HG02642 (cell line): ENCODE measurements around the gene PTPRD.

Experiments used
- ATAC-seq: cut with Tn5 transposase; IDR thresholded peaks from one replicate; pipeline ENCODE4 v1.9.1; 2021; ENCODE audit warnings: mild to moderate bottlenecking; ENCODE audit not compliant: unreplicated experiment, poor library complexity

Gene PTPRD

DNA sequence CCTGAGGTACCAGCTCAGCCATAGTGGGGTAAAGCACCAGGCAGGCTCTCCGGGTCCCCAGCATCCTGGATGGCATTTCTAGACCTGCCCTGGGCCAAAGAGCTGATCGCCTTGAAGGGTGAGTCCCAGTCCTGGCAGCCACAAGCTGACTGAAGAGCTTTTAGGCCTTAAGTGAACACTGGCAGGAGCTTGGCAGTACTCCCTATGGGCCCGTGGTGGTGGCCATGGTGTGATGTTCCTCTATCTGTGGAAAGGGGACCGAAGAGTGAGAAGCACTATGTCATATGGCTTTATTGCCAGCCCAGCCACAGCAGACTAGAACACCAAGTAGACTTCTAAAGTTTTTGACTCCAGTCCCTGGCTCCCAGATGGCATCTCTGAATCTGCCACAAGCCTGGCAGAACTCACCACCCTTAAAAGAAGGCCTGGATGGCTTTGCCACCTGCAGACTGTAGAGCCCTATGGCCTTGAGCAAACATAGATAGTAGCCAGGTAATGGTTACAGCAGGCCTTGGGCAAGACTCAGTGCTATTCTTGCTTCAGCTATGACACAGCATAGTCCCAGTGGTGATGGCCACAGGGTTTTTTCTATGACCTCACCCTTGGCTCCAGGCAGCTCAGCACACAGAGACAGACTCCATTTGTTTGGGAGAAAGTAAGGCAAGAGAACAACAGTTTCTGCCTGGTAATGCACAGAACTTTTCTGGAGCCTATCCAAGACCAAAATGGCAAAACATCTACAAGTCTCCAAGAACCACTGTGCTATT lies 2011.7 kb downstream of the PTPRD start:
- ATAC-seq = no peak

DNA sequence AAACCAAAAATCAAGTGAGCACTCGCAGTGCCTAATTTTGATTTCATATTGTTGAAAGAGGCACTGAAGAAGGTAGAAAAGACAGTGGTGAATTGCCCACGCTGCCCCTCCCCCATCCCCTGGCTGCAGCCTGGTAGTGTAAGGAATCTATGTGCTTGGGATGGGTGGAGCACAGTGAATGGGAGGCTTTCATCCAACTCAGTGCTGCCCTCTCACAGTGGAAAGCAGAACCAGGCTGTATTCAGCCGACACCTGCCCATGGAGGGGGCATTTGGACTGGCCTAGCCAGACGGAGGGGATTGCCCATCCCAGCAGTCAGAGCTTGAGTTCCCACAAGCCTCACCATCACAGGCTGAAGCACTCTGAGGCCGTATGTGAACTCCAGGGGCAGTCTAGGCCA lies 2012.9 kb downstream of the PTPRD start:
- no peak for ATAC-seq

DNA sequence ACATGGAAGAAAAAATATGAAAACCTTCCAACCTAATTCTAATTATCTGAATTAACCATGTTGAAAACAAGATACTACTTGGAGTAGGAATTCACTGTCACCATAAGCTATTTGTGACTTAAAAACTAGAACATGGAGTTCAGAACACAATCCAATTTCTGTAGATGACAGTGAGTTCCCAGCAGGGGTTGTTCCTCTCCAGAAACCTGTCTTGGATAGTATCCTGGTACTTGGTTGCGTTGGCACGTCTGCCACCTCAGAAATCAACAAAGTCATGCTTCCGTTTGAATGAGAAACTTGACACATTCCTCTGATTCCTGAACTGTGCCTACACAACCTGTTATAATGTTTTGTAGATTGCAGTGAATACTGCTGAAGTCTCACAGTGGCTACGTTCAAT lies 2023.3 kb downstream of the PTPRD start:
- ATAC-seq = no peak

DNA sequence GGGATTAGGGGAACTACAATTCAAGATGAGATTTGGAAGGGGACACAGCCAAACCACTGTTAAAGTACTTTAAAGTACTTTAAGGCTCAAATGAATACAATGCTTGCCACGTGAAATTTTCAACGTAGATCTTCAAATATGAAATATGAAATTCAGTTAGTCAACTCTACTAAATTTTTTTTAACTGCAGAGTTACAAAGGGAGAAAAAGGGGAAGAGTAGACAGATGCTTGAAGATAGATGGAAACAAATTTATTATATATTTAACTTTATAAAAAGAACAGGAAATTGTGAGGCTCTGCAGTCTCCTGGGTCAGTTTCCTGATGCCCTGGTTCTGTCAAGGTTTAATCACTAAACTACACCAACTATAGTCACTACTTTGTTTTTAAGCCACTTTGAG lies 2027.8 kb downstream of the PTPRD start:
- no peak for ATAC-seq

DNA sequence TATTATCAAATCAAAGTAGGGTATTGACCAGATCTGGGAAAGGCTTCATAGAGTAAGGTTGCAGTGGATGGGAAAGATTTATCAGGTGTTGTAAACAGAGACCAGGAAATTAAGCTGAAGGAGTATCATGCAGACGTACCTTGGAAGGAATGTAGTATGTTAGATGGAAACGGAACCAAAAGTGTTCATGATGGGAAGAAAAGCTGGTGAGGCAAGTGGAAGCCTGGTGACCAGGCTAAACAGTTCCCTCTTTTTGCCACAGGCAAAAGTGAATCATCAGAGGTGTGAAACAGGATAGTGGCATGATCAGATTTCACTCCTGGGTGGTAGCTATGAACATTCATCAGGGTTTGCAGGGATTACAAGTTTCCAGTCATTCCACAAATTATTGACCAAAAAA lies 2033.1 kb downstream of the PTPRD start:
- no peak for ATAC-seq

DNA sequence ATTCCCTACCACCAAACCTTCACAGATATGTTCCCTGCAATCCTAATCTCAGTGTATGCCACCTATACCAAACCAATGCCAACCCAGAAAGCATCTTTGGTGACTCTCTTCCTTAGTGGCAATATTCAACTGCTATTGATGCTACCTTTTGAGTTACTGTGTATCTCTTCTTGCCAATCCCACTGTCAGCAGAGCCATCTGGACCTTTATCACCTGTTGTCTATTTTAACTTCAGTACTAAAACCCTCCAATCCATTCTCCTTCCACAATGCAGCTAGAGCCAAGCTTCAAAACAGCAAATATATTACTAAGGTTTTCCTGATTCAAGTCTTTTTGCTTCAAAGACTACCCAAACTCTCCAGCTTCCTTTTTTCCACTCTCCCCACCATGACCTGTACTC lies 2036.1 kb downstream of the PTPRD start:
- ATAC-seq = no peak

DNA sequence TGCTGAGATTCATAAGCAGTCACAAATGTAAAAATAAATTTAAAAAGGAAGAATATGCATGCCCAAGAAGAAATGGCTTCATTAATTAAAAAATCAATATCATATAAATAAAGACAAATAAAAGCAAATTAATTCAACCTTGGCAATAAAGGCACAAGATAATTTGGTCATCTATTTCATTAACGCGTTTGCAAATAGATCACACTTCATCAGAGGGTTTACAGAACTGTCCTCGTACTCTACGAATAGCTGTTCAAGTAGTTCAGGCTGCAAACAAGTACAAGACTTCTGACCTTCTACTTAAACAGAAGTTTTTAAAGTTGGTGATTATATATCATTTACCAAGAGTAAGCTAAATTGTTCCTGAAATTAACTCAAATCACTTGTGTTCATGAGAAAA lies 2038.0 kb downstream of the PTPRD start:
- no peak for ATAC-seq

DNA sequence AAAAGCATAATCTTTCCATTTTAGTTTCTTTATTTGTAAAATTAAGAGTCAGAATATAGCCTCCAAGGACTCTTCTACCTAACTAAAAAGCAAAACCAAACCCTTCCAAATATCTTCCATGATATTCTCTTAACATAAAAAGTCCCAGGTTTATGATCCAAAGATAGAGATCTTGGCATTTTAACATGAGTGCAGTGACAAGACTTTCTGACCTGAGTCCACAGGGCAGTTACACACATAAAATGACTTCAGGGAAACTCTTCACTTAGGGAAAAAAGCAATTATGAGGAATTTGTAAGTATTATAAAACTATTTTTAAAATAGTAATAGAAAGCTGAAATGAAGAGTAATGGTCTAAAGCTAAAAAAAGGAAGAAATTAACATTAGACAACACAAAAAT lies 2040.6 kb downstream of the PTPRD start:
- ATAC-seq = no peak

DNA sequence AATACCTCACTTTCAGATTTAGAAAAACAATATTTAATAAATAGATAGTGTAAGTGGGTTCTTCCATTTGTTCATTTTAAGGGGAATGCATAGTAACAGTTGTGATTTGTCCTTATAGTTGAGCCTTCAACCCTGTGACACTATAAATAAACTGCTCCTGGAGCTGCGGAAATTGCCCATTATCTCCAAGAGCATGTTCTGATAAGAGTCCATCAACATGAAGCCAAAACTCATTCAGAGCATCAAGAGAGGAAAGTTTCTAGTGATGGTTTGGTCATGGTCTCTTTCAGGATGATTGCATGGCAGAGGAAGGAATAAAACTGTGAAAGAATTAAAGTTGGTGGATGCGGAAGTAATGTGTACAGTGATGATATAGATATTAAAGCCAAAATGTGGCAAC lies 2041.2 kb downstream of the PTPRD start:
- ATAC-seq = no peak

DNA sequence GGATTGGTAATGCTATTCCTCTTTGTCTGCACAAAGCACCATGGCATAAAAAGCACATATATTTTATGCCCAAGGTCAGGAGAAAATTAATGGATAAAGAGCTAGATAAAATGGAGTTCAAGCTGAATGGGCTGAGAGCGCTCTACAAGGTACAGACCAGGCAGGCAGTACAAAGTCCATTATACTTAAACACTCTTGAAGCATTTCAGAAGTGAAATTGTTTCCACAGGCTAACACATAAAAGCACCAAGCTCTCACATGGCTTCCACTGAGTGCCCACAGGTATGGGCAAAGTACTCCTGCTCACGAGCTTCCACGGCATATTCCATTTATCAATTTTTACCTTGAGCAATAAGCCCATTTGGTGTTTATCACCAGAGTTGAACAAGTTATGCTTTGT lies 2042.0 kb downstream of the PTPRD start:
- no peak for ATAC-seq

DNA sequence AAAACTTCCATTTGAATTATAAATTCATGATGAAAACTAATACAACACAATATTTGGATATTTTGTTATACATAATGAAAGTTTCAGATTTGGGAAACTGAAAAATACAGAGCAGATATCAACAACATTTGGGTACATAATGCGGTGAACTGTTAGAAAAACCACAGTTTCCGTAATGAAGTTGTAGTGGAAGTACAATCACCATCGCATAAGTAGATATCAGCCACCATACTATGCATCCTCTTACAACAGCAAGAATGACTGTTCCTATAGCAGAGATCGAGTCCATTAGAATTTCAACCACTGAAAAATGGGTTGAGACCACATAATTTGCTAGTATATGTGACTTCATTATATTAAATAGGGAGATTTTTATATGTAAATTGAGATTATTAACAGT lies 2043.0 kb downstream of the PTPRD start:
- ATAC-seq = no peak

DNA sequence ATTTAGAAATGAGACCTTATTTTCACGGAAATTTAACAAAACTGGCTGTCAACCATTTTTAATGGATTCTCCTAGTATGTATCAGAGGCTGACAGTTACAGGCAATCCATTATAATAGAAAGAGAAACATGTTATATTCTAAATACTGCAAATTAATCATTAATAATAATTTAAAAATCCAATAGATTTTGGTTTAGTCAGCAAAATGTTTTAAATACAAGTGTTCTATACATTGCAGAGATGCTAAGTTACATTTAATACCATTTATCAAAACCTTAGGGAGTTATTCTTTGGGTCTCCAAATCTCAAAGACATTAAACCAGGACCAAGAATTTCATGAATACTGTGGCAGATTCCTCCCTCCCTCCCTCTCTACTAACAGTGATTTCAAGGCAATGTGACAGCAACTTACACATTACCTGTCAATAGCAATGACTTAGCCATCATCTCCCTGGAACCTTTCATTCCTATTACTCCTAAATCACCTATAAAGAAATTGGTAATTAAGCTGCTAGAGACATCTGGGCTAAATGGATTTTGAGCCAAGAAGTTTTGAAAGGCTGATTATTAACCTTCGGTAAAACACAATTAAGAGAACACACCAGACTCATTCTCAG lies 2044.7 kb downstream of the PTPRD start:
- no peak for ATAC-seq

DNA sequence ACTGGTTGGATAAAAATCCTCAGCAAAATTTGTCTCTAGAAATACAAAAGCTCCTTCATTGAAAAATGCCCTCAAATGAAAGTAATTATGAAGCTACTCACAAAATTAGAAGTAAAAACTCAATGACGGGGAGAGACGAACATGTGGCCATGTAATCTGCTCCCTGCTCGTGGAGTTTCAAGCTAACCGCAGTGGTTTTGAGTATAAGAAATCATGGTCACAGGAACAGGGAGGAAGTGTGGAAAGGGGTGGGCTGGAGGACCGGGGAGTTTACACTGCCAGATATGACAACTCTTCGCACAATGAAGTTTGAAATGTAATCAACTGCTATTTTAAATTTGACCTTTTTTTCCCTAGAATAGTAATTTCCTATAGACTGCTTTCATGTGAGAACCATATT lies 2047.8 kb downstream of the PTPRD start:
- ATAC-seq = no peak

DNA sequence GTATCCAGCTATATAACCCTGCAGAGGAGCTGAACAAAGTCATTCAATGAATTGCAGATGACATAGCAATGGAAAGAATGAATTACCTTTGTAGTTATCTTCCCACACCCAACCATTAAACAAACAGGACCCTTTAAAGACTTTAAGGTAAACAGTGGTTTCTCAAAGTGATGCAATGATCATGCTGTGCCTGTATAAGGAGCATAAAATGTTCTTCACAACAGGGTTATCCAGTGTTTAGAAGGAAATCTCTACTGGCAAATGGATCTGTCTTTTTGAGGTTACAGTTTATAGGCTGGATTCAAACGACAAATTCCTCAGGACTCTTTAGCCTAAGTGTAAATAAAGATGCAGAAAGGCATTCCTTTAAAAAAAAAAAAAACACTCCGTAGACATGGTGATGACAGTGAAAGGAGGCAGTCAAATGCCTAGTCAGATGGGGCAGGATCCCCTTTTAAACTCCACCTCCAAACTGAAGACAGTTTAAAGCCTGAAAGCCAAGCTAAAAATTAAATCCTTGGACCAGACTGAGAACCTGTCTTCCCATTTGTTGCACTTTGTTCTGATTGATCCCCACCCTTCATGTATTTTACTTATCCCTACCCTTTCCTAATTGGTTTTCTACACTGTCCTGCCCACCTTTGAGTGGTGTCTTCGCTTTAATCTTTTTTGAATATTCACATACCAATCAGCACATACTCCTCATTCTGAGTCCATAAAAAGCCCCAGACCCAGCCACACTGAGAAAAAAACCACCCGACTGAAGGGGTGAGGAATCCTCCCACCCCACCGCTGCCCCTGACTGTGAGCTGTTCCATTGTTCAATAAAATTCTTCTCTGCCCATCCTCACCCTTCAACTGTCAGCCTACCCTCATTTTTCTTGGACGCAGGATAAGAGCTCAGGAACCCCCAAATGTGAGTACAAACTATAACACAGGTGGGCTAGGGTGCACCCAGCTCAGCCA lies 2052.0 kb downstream of the PTPRD start:
- ATAC-seq = no peak

DNA sequence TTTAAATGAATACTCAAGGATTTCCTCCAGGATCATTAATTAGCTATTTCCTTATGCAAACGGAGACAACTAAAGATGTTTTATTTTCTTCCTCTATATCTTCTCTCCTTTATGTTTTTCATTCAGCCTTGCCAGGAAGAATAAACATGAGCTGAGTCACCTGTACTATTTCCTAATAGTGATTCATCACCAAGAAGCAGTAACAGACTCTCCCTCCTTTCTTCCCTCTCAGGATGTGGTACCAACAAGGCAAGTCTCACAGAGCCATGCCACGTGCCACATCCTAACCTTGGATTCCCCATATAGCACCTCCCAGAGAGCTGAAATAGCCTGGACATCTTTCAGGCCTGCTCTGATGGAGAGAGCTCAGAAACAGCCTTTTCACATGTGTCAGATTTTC lies 2054.6 kb downstream of the PTPRD start:
- no peak for ATAC-seq

DNA sequence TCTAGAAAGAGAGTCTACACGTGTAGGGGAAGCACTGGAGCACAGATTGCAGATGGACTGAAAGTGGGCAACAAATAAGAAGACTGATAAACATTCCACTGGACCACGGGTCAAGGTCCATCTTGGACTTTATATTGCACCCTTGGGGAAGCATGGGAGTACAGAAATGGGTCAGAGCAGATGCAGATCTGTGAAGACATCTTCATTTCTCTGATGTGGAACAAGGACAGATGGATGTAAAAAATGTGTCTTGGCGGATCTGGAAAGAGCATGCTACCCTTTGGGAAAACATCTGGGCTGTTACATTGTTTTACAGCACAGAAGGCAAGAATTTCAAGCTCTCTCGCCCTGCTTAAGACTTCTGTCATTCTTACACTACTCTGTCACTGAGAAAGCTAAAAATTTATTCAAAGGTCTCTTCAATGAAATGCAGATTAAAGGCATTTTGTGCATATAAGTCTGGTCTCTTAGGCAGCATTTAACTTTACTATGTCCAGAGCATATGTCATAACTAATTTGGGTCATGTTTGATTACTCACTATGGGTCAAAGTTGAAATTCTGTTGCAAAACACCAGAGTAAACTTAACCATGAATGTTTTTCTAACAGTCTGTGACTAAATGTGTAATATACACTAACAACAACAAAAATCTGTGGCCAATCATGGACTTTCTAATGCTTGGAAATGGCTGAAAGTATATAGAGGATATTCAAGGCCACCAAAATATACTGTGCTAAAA lies 2056.9 kb downstream of the PTPRD start:
- ATAC-seq = no peak

DNA sequence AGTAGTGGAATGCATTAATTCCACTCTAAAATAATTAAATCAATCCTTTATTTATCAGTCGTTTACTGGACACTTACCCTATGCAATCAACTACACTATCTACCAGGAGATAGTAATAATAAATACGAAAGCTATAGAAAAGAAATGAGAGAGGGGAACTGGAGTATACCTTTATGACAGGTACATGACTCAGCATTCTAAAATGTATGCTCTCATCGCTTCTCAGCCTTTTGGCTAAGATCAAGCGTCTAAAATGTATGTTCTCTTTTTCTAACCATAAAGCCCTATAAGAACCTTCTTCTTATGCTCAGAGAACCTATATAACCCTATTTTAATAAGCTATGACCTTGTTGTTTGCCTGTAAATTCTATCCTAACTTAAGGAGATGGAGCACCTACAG lies 2059.4 kb downstream of the PTPRD start:
- no peak for ATAC-seq

DNA sequence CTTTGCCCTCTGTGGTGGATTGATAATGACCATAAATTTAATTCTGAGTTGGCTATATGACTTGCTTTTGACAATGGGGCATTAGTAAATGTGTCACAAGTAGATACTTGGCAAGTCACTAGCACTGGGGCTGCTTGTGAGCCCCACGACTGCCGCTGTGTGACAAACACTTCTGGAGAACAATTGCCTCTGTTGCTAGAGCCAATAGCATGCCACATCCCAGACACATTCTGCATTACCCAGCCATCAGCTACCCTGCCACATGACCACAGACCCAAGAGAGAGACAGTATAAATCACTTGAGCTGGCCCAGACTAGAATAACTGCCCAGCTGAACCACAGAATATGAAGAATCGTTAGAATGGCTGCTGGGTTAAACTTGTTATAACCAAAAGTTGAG lies 2060.1 kb downstream of the PTPRD start:
- no peak for ATAC-seq

DNA sequence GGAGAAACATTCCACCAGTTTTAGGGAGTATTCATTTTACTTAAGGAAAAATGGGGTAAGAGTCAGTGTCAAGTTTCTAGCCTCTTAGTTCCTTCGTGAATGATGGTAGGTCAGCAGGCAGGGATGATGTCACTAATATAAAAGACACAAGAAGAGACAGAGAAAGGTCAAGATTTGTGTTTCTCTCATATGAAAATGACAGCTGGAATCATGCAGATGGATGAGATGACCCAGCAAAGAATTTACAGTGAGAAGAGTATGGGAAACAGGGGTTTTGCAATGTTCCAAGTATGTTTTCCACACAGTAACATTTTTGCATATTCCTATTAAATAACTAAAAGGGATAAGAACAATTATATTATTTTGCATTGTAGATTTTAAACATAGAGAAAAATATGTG lies 2063.6 kb downstream of the PTPRD start:
- no peak for ATAC-seq

DNA sequence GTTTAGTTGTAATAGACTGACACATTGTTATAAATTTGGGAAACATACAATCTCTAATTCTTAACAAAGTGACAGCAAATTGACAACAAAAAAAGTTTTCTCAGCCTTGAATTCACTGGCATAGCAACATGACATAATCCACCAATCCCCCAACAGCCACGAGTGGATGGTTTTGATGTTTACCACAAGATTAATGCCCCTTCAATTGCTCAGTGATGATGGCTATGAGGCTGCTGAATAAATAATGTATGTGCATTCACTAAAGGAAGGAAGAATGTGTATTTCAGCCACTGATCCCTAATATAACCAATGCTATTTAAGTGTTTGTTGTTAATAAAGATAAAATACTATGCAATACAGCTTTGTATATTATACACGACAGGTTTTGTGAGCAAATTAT lies 2069.6 kb downstream of the PTPRD start:
- no peak for ATAC-seq

DNA sequence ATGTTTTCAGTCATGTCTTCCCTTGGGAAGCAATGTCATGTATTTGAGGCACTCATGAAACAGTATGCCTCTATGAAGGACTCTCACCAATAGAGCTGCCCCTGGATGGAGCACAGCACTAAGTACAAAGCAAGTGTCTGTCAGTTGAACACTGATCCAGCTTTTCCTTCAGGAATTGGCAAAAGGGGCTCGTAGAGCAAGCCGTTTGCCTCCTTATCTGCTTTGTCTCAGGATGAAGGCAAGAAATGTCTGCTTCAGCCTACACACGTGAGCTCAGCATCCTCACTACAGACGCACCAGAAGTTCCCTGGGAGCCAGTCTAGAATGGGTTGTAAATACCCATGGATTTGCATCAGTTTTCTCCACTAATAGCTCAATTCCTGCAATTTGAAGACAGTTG lies 2070.3 kb downstream of the PTPRD start:
- ATAC-seq = no peak
